ENCODE results near the gene PTPRG. TPM values are rescaled to one million over a fixed set of nuclear protein-coding genes. Genes with fewer than 3 reads are reported as not detected.

The PTPRG gene
- total RNA-seq, 1 experiment from 2014 or later: 32.1 TPM

DNA sequence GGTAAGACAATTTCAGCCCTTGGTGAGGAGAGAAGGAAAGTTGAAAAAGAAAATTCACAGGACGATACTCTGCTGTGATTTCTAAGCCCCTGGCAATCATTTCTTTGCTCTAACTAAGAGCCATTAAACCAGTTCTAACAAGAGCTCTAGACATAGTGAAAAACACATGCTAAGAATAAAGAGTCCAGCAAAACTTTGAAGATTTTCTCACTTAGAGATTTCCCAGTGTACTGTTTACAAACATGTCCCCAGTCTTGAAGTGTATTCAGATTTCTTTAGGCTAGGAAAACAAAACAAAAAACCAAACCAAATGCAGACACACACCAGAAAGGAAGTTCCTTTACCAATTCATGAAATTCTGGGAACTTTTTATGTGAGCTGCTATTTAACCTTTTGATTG lies 325.8 kb downstream of the PTPRG start:
- 0 out of 4 replicates have a peak, but pooled peaks cover 0 to 3% of the 10 kb centered on the region in 2 experiments for H3K4me1 ChIP-seq (ENCODE audit: control insufficient read depth in 1 of 2, insufficient read depth in 2 of 2, low read length in 2 of 2)
- CTCF ChIA-PET: no interaction called here
- H3K9me3 ChIP-seq (ENCODE audit: control insufficient read depth in 1 of 2, insufficient read depth in 1 of 2, low read depth in 1 of 2, low read length in 2 of 2): no peaks in the 10 kb centered on the region
- TF ChIP-seq, protein P1, sequence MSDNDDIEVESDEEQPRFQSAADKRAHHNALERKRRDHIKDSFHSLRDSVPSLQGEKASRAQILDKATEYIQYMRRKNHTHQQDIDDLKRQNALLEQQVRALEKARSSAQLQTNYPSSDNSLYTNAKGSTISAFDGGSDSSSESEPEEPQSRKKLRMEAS (IDR thresholded peaks at IDR 0.05): no peak
- no peak for TF ChIP-seq POLR2A (IDR thresholded peaks at IDR 0.05; ENCODE audit: borderline replicate concordance, extremely low read depth, insufficient read depth, insufficient read length)
- no peak for TF ChIP-seq TCF7L2 (IDR thresholded peaks at IDR 0.05; ENCODE audit: borderline replicate concordance, extremely low read depth, insufficient read depth, insufficient read length)
- TF ChIP-seq, protein P2, sequence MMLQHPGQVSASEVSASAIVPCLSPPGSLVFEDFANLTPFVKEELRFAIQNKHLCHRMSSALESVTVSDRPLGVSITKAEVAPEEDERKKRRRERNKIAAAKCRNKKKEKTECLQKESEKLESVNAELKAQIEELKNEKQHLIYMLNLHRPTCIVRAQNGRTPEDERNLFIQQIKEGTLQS (IDR thresholded peaks at IDR 0.05): no peak
- no peak for TF ChIP-seq EGR1 (IDR thresholded peaks at IDR 0.05; ENCODE audit: low read depth)
- TF ChIP-seq ZFX (IDR thresholded peaks at IDR 0.05): no peak
- TF ChIP-seq CBX3 (IDR thresholded peaks at IDR 0.05; ENCODE audit: low read depth): no peak
- TF ChIP-seq JUND (IDR thresholded peaks at IDR 0.05): no peak
- TF ChIP-seq, protein P3, sequence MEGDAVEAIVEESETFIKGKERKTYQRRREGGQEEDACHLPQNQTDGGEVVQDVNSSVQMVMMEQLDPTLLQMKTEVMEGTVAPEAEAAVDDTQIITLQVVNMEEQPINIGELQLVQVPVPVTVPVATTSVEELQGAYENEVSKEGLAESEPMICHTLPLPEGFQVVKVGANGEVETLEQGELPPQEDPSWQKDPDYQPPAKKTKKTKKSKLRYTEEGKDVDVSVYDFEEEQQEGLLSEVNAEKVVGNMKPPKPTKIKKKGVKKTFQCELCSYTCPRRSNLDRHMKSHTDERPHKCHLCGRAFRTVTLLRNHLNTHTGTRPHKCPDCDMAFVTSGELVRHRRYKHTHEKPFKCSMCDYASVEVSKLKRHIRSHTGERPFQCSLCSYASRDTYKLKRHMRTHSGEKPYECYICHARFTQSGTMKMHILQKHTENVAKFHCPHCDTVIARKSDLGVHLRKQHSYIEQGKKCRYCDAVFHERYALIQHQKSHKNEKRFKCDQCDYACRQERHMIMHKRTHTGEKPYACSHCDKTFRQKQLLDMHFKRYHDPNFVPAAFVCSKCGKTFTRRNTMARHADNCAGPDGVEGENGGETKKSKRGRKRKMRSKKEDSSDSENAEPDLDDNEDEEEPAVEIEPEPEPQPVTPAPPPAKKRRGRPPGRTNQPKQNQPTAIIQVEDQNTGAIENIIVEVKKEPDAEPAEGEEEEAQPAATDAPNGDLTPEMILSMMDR (IDR thresholded peaks at IDR 0.05 in 2 of 3, conservative IDR thresholded peaks at IDR 0.05 in 1 of 3; ENCODE audit: borderline replicate concordance in 1 of 3, insufficient read depth in 1 of 3, low read depth in 2 of 3, low read length in 2 of 3): no peak
- no peak for TF ChIP-seq SRF (IDR thresholded peaks at IDR 0.05; ENCODE audit: low read depth)
- TF ChIP-seq, protein P4, sequence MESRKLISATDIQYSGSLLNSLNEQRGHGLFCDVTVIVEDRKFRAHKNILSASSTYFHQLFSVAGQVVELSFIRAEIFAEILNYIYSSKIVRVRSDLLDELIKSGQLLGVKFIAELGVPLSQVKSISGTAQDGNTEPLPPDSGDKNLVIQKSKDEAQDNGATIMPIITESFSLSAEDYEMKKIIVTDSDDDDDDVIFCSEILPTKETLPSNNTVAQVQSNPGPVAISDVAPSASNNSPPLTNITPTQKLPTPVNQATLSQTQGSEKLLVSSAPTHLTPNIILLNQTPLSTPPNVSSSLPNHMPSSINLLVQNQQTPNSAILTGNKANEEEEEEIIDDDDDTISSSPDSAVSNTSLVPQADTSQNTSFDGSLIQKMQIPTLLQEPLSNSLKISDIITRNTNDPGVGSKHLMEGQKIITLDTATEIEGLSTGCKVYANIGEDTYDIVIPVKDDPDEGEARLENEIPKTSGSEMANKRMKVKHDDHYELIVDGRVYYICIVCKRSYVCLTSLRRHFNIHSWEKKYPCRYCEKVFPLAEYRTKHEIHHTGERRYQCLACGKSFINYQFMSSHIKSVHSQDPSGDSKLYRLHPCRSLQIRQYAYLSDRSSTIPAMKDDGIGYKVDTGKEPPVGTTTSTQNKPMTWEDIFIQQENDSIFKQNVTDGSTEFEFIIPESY (IDR thresholded peaks at IDR 0.05; ENCODE audit: extremely low read depth, insufficient replicate concordance, low read length): no peak
- H3K79me2 ChIP-seq (ENCODE audit: insufficient read depth, low read length): no peaks in the 10 kb centered on the region
- POLR2A ChIA-PET: no interaction called here
- DNase-seq (ENCODE audit: low read depth, low spot score) (no peak), ATAC-seq (no peak)
- no peaks in the 10 kb centered on the region for H3K27me3 ChIP-seq (ENCODE audit: insufficient read depth, low read length)
- no TSS peak for BruUV-seq (replicated peaks)
- H3K4me3 ChIP-seq (replicated peaks in 1 of 2; ENCODE audit: low read depth in 1 of 2, low read length in 2 of 2): no peak overlapping the region
- intact Hi-C loops (cut with micrococcal nuclease): no loop called here
- peaks cover 8% of the 10 kb centered on the region; the same call in 1 of the 2 replicates for H4K20me1 ChIP-seq (ENCODE audit: insufficient read depth)
- H3K36me3 ChIP-seq (ENCODE audit: control insufficient read depth in 1 of 2, insufficient read depth in 2 of 2, low read length in 2 of 2): no peaks in the 10 kb centered on the region
- no peak overlapping the region for H3K4me2 ChIP-seq (ENCODE audit: low read length)
- no peak overlapping the region for H2AFZ ChIP-seq (ENCODE audit: low read depth, low read length, poor library complexity, severe bottlenecking)
- H3K27ac ChIP-seq (ENCODE audit: low read depth, low read length): no peak overlapping the region
- H3K9me2 ChIP-seq (ENCODE audit: insufficient read depth): no peaks in the 10 kb centered on the region
- no peak overlapping the region for H3K9ac ChIP-seq (ENCODE audit: low read length)
- RAD21 ChIA-PET (ENCODE audit: low non-redundant PET in 1 of 2, low total read pairs in 2 of 2, uncharacterized antibody in 2 of 2, unreplicated experiment in 2 of 2): no interaction called here
